Measurements from ENCODE around the gene TMEM205. TPM values are rescaled to one million over a fixed set of nuclear protein-coding genes. Genes with fewer than 3 reads are reported as not detected.

TMEM205 gene
- total RNA-seq, 1 experiment from 2014 or later: 224 TPM

- TF ChIP-seq CTCF (conservative IDR thresholded peaks at IDR 0.05; ENCODE audit: low read depth, low read length) (peak; percentile 46), EZH2phosphoT487 (IDR thresholded peaks at IDR 0.05; ENCODE audit: borderline replicate concordance, low read length) (no peak)
- Histone ChIP-seq H3K27ac (ENCODE audit: low read length) (peak overlapping the region; percentile 73), H3K9me2 (replicated peaks; ENCODE audit: low read length) (no peaks in the 10 kb centered on the region), H3K4me2 (ENCODE audit: low read length) (peak overlapping the region; percentile 76), H3K9ac (ENCODE audit: low read length) (0 out of 2 replicates have a peak overlapping the region, but pooled peaks have one; percentile 22), H4K20me1 (ENCODE audit: low read length) (no peaks in the 10 kb centered on the region), H3F3A (ENCODE audit: low read length, unreplicated experiment) (peaks cover 12% of the 10 kb centered on the region), H3K4me1 (ENCODE audit: insufficient read depth, low read length) (peaks cover 72% of the 10 kb centered on the region), H3K4me3 (ENCODE audit: low read length) (peak overlapping the region; percentile 36), H3K36me3 (ENCODE audit: low read depth, low read length) (no peaks in the 10 kb centered on the region), H2AFZ (ENCODE audit: low read length) (no peak overlapping the region), H3K79me2 (ENCODE audit: low read length) (peaks cover 32% of the 10 kb centered on the region), H3K27me3 (ENCODE audit: low read length) (no peaks in the 10 kb centered on the region), H3K9me3 (ENCODE audit: low read length) (no peaks in the 10 kb centered on the region)
- CTCF ChIA-PET: no interaction called here
- BruUV-seq (replicated peaks): no TSS peak
- POLR2A ChIA-PET (ENCODE audit: unreplicated experiment): no interaction called here
- intact Hi-C loops (cut with micrococcal nuclease): loop anchor here (1.0 to 2.0 kb wide), 2 partner anchors 85 to 104 kb away; no protein-coding TSS in a partner anchor
- DNase-seq (peak; percentile 95), ATAC-seq (peak; percentile 6)
Observed at GRCh38 chr19:11378319-11379189, 32.5 kb upstream of the TMEM205 start.

GRCh38 chr19:11377756-11378155, 31.7 kb upstream of the TMEM205 start:
- H3K4me3 ChIP-seq (ENCODE audit: low read length): peak overlapping the region; percentile 36; the same call in 1 of the 2 replicates
- BruUV-seq (replicated peaks): no TSS peak
- ATAC-seq (no peak), DNase-seq (peak; percentile 33)
- H3K27me3 ChIP-seq (ENCODE audit: low read length): no peaks in the 10 kb centered on the region
- ChIA-PET POLR2A (ENCODE audit: unreplicated experiment) (interaction anchor here (0.6 kb wide), 3 partner anchors 9 to 158 kb away, joined by 3 read pairs; partner anchors contain the start of gene PRKCSH), CTCF (interaction anchor here (0.5 to 1.8 kb wide), 7 partner anchors 24 to 104 kb away, joined by 3 to 15 read pairs (median 4); partner anchors contain the start of genes CCDC159, PRKCSH and TMEM205)
- intact Hi-C loops (cut with micrococcal nuclease): loop anchor here (1.0 to 2.0 kb wide), 2 partner anchors 84 to 105 kb away; no protein-coding TSS in a partner anchor
- H3K9me2 ChIP-seq (replicated peaks; ENCODE audit: low read length): no peaks in the 10 kb centered on the region
- peak overlapping the region; percentile 73 for H3K27ac ChIP-seq (ENCODE audit: low read length)
- peak overlapping the region; percentile 76 for H3K4me2 ChIP-seq (ENCODE audit: low read length)
- H2AFZ ChIP-seq (ENCODE audit: low read length): no peak overlapping the region
- H3K9me3 ChIP-seq (ENCODE audit: low read length): no peaks in the 10 kb centered on the region
- H3K79me2 ChIP-seq (ENCODE audit: low read length): peaks cover 32% of the 10 kb centered on the region
- TF ChIP-seq EZH2 (IDR thresholded peaks at IDR 0.05; ENCODE audit: low read length, unreplicated experiment) (no peak), CTCF (conservative IDR thresholded peaks at IDR 0.05; ENCODE audit: low read depth, low read length) (no peak), EZH2phosphoT487 (IDR thresholded peaks at IDR 0.05; ENCODE audit: borderline replicate concordance, low read length) (no peak)
- H3K36me3 ChIP-seq (ENCODE audit: low read depth, low read length): no peaks in the 10 kb centered on the region
- H3K9ac ChIP-seq (ENCODE audit: low read length): 0 out of 2 replicates have a peak overlapping the region, but pooled peaks have one; percentile 22
- no peaks in the 10 kb centered on the region for H4K20me1 ChIP-seq (ENCODE audit: low read length)
- H3K4me1 ChIP-seq (ENCODE audit: insufficient read depth, low read length): peaks cover 64% of the 10 kb centered on the region
- peaks cover 12% of the 10 kb centered on the region for H3F3A ChIP-seq (ENCODE audit: low read length, unreplicated experiment)
